Stimulated activated CD8-positive, alpha-beta memory T cell treated with anti-CD3 and anti-CD28 coated beads, Interleukin-12 subunit alpha, Interleukin-12 subunit beta, amount 100 ng/mL, for 4 hours (primary cell): Measurements from ENCODE around the gene DAGLA.
"Not testable (repeated sequence)": the region's sequence is repeated elsewhere in the genome, so short reads cannot be mapped to it uniquely, and the experiment has no call there.

ENCODE experiments used
- DNase-seq: peaks from one replicate; pipeline ENCODE4 v3.0.0-alpha.2; 2020; ENCODE audit warnings: low read depth

Gene DAGLA

GRCh38 chr11:61666684-61667297 is 13.4 kb upstream of the DAGLA start:
- no peak for DNase-seq

GRCh38 chr11:61667684-61668305 is 12.4 kb upstream of the DAGLA start:
- no peak for DNase-seq

GRCh38 chr11:61669417-61669816 is 10.8 kb upstream of the DAGLA start:
- DNase-seq = no peak

- no peak for DNase-seq
Observed at GRCh38 chr11:61670626-61671025, 9.6 kb upstream of the DAGLA start.

GRCh38 chr11:61671527-61671926 is 8.7 kb upstream of the DAGLA start:
- DNase-seq = no peak

- DNase-seq = not testable (repeated sequence)
Observed at GRCh38 chr11:61673946-61674467, 6.2 kb upstream of the DAGLA start.

GRCh38 chr11:61675826-61676225 is 4.4 kb upstream of the DAGLA start:
- DNase-seq = no peak

- no peak for DNase-seq
Observed at GRCh38 chr11:61679296-61679695, 895 bp upstream of the DAGLA start.

GRCh38 chr11:61680622-61681221 is 531 bp downstream of the DAGLA start:
- DNase-seq = no peak

GRCh38 chr11:61682093-61682732 is 2.0 kb downstream of the DAGLA start:
- no peak for DNase-seq

GRCh38 chr11:61682906-61683675 is 2.9 kb downstream of the DAGLA start:
- no peak for DNase-seq

GRCh38 chr11:61683961-61684869 is 4.0 kb downstream of the DAGLA start:
- no peak for DNase-seq

GRCh38 chr11:61684870-61685616 is 4.9 kb downstream of the DAGLA start:
- DNase-seq = no peak

GRCh38 chr11:61685617-61685967 is 5.4 kb downstream of the DAGLA start:
- DNase-seq = no peak

GRCh38 chr11:61686066-61686465 is 5.9 kb downstream of the DAGLA start:
- DNase-seq = no peak

GRCh38 chr11:61686469-61686868 is 6.3 kb downstream of the DAGLA start:
- DNase-seq = no peak

- DNase-seq = no peak
Observed at GRCh38 chr11:61687420-61687819, 7.2 kb downstream of the DAGLA start.

GRCh38 chr11:61688365-61689163 is 8.4 kb downstream of the DAGLA start:
- DNase-seq = no peak

- no peak for DNase-seq
Observed at GRCh38 chr11:61689164-61689496, 8.9 kb downstream of the DAGLA start.
